Endothelial cell of umbilical vein (primary cell): ENCODE measurements around the gene MYLK2. TPM values are rescaled to one million over a fixed set of nuclear protein-coding genes. Genes with fewer than 3 reads are reported as not detected.

Experiments
- BruUV-seq: library from RNA; stranded (reverse); fragments of 400-500 nt; replicated peaks from 2 replicates; lab custom pipeline; 2021; lab: Mats Ljungman, UMichigan
- CTCF ChIA-PET: fragments of 300-600, 350-600 bp; sonication (Branson Sonifier 250); formaldehyde crosslinking; loops from one replicate; lab custom pipeline; 2021; ENCODE audit warnings: antibody characterized with exemption, inconsistent platforms; lab: Charles Lee
- POLR2A ChIA-PET: fragments of 300-600, 350-600 bp; sonication (Branson Sonifier 250); formaldehyde crosslinking; loops from one replicate; lab custom pipeline; 2021; ENCODE audit warnings: antibody characterized with exemption, inconsistent platforms; lab: Charles Lee
- DNase-seq: peaks from one replicate; pipeline ENCODE4 v3.0.0-alpha.2; 2011; ENCODE audit warnings: low read depth, low spot score
- FAIRE-seq: peaks from 2 replicates; lab custom pipeline; 2011; peaks lifted over from hg19 to GRCh38; lab: Jason Lieb, UNC
- H2AFZ ChIP-seq: 2 replicates; pipeline ENCODE4 v1.6.0; 2012; ENCODE audit warnings: low read depth, low read length, control low read depth, inconsistent platforms
- H3K27ac ChIP-seq: 2 replicates; pipeline ENCODE4 v1.5.1; 2011; ENCODE audit warnings: low read depth, mild to moderate bottlenecking, control low read depth, low read length, moderate library complexity; ENCODE audit not compliant: insufficient read depth
- H3K27me3 ChIP-seq, 2 experiments: 2 replicates each; pipeline versions ENCODE4 v1.6.0 to v1.6.1; 2011; ENCODE audit warnings: low read length in 2 of 2, mixed read lengths in 1 of 2; ENCODE audit not compliant: control insufficient read depth in 2 of 2, insufficient read depth in 2 of 2
- H3K36me3 ChIP-seq, 2 experiments: 2 replicates in 1 of 2; 3 replicates in 1 of 2; pipeline ENCODE4 v1.5.1; 2011; ENCODE audit warnings: low read length in 2 of 2, mild to moderate bottlenecking in 1 of 2, moderate library complexity in 1 of 2; ENCODE audit not compliant: control insufficient read depth in 2 of 2, insufficient read depth in 2 of 2; ENCODE audit errors: extremely low read depth in 1 of 2
- H3K4me1 ChIP-seq: 3 replicates; pipeline ENCODE4 v1.5.1; 2011; ENCODE audit warnings: mild to moderate bottlenecking, low read length; ENCODE audit not compliant: control insufficient read depth, insufficient read depth; ENCODE audit errors: extremely low read depth
- H3K4me2 ChIP-seq: 2 replicates; pipeline ENCODE4 v1.6.1; 2011; ENCODE audit warnings: low read length, control low read depth, mixed read lengths; ENCODE audit not compliant: insufficient read depth
- H3K4me3 ChIP-seq, 3 experiments: fragments of 200-600 bp in 1 of 3; sonication (generic), shearing (Covaris generic) in 1 of 3; replicated peaks in 1 of 3; 2 replicates each; pipeline ENCODE4 v1.5.1; 2011 to 2016; ENCODE audit warnings: control low read depth in 3 of 3, low read length in 3 of 3, mild to moderate bottlenecking in 2 of 3, inconsistent platforms in 1 of 3, low read depth in 1 of 3, moderate library complexity in 1 of 3; ENCODE audit not compliant: insufficient read depth in 1 of 3
- H3K79me2 ChIP-seq: 2 replicates; pipeline ENCODE4 v1.6.0; 2012; ENCODE audit warnings: low read length, inconsistent platforms; ENCODE audit not compliant: control insufficient read depth, insufficient read depth
- H3K9ac ChIP-seq: replicated peaks from 2 replicates; pipeline ENCODE3; 2011; ENCODE audit warnings: low read length, control low read depth; ENCODE audit not compliant: insufficient read depth; ENCODE audit errors: extremely low read depth
- H3K9me1 ChIP-seq: replicated peaks from 3 replicates; pipeline ENCODE4 v1.6.0; 2011; ENCODE audit warnings: mild to moderate bottlenecking, low read length; ENCODE audit not compliant: control insufficient read depth, insufficient read depth; ENCODE audit errors: extremely low read depth
- H3K9me3 ChIP-seq: replicated peaks from 2 replicates; pipeline ENCODE4 v1.5.1; 2012; ENCODE audit warnings: low read length, inconsistent platforms; ENCODE audit not compliant: control insufficient read depth, insufficient read depth
- H4K20me1 ChIP-seq: replicated peaks from 2 replicates; pipeline ENCODE3; 2011; ENCODE audit warnings: mild to moderate bottlenecking, low read length; ENCODE audit not compliant: control insufficient read depth, insufficient read depth; ENCODE audit errors: extremely low read depth
- EZH2 ChIP-seq: IDR thresholded peaks from 2 replicates; pipeline ENCODE4 v1.6.1; 2012; ENCODE audit warnings: borderline replicate concordance, low read depth, mild to moderate bottlenecking, moderate library complexity, low read length, inconsistent platforms; ENCODE audit not compliant: severe bottlenecking
- FOS ChIP-seq: IDR thresholded peaks from 2 replicates; pipeline ENCODE4 v1.6.1; 2011; ENCODE audit warnings: mild to moderate bottlenecking, low read length, moderate library complexity, borderline replicate concordance; ENCODE audit not compliant: insufficient read depth
- GATA2 ChIP-seq: IDR thresholded peaks from 2 replicates; pipeline ENCODE4 v1.7.0; 2011; ENCODE audit warnings: low read depth, mild to moderate bottlenecking, moderate library complexity, mixed read lengths, low read length; ENCODE audit not compliant: insufficient read length, insufficient read depth
- JUN ChIP-seq: IDR thresholded peaks from 2 replicates; pipeline ENCODE4 v1.6.1; 2011; ENCODE audit warnings: borderline replicate concordance, low read depth; ENCODE audit not compliant: insufficient read length, insufficient read depth
- MAX ChIP-seq: IDR thresholded peaks from 2 replicates; pipeline ENCODE4 v1.6.1; 2011; ENCODE audit not compliant: insufficient read depth, insufficient read length
- MYC ChIP-seq: IDR thresholded peaks from one replicate; pipeline ENCODE4 v1.6.1; 2011; ENCODE audit warnings: mild to moderate bottlenecking, low read depth, low read length
- POLR2A ChIP-seq: IDR thresholded peaks from 2 replicates; pipeline ENCODE4 v1.6.1; 2012; ENCODE audit warnings: low read depth, mild to moderate bottlenecking, control low read depth, low read length
- POLR2AphosphoS5 ChIP-seq: IDR thresholded peaks from 2 replicates; pipeline ENCODE4 v1.6.1; 2012; ENCODE audit warnings: low read depth, mild to moderate bottlenecking, control low read depth, low read length, moderate library complexity; ENCODE audit not compliant: insufficient read depth
- dilution Hi-C: fragments of 300-500 bp; cut with MboI; formaldehyde crosslinking; loops from one replicate; pipeline ENCODE4 v1.15.0; 2019; ENCODE audit warnings: low sequenced_read_pairs; ENCODE audit not compliant: extremely low pct_ligation_motif_present
- intact Hi-C: fragments of 100-400 bp; cut with micrococcal nuclease; formaldehyde crosslinking; loops from one replicate; pipeline ENCODE4 v1.10.0; 2022
- polyA plus RNA-seq, 4 experiments: library from polyadenylated mRNA; depleted of rRNA in 3 of 4; stranded (reverse) in 3 of 4; unstranded in 1 of 4; fragments of >200 nt; gene quantifications; 2 replicates each; pipeline versions ENCODE4 v1.2.1 to v1.2.3, GENCODE V29; 2011 to 2012; ENCODE audit warnings: missing spikeins in 1 of 4
- total RNA-seq: library from RNA; stranded (reverse); gene quantifications from 2 replicates; pipeline ENCODE4 v1.2.3, GENCODE V29; 2021
- TF ChIP-seq, protein P1 (sequence below), 2 donors: IDR thresholded peaks; 1 replicate in 1 of 2; 2 replicates in 1 of 2; pipeline ENCODE4 v1.5.1; 2011; ENCODE audit warnings: low read length in 2 of 2, mild to moderate bottlenecking in 2 of 2, moderate library complexity in 2 of 2, control low read depth in 1 of 2, inconsistent platforms in 1 of 2, low read depth in 1 of 2; ENCODE audit not compliant: insufficient read depth in 1 of 2; ENCODE audit errors: extremely low read depth in 1 of 2

MYLK2 gene
- total and polyA plus RNA-seq, 2 donors (not counting 3 experiments of a cell fraction or from before 2014, with no cell fraction given), result 2.6 to 2.7 TPM

- Histone ChIP-seq H3K4me1 (no peaks in the 10 kb centered on the region), H2AFZ (no peak overlapping the region), H3K9me3 (no peaks in the 10 kb centered on the region), H3K9me1 (no peaks in the 10 kb centered on the region), H3K4me2 (no peak overlapping the region), H4K20me1 (no peaks in the 10 kb centered on the region), H3K4me3 (no peak overlapping the region), H3K9ac (no peak overlapping the region), H3K27me3 (peaks cover 25 to 34% of the 10 kb centered on the region in 2 experiments), H3K27ac (no peak overlapping the region), H3K36me3 (no peaks in the 10 kb centered on the region), H3K79me2 (no peaks in the 10 kb centered on the region)
- no peak for TF ChIP-seq JUN
- TF ChIP-seq POLR2AphosphoS5, result no peak
- TF ChIP-seq, protein P1, sequence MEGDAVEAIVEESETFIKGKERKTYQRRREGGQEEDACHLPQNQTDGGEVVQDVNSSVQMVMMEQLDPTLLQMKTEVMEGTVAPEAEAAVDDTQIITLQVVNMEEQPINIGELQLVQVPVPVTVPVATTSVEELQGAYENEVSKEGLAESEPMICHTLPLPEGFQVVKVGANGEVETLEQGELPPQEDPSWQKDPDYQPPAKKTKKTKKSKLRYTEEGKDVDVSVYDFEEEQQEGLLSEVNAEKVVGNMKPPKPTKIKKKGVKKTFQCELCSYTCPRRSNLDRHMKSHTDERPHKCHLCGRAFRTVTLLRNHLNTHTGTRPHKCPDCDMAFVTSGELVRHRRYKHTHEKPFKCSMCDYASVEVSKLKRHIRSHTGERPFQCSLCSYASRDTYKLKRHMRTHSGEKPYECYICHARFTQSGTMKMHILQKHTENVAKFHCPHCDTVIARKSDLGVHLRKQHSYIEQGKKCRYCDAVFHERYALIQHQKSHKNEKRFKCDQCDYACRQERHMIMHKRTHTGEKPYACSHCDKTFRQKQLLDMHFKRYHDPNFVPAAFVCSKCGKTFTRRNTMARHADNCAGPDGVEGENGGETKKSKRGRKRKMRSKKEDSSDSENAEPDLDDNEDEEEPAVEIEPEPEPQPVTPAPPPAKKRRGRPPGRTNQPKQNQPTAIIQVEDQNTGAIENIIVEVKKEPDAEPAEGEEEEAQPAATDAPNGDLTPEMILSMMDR (IDR thresholded peaks at IDR 0.05; ENCODE audit: extremely low read depth in 1 of 2, insufficient read depth in 1 of 2, low read depth in 1 of 2, low read length in 2 of 2), result no peak
- no peak for TF ChIP-seq FOS
- TF ChIP-seq GATA2, result no peak
- no peak for TF ChIP-seq POLR2A
- no peak for TF ChIP-seq MYC
- TF ChIP-seq EZH2, result no peak
- TF ChIP-seq MAX, result no peak
- ChIA-PET CTCF (interaction anchor here (0.6 to 18.2 kb wide), 12 partner anchors 9 to 232 kb away, joined by 3 to 619 read pairs (median 4); partner anchors contain the start of genes FOXS1, MYLK2 and PDRG1), POLR2A (no interaction called here)
- dilution Hi-C loops, result no loop called here
- DNase-seq (no peak), FAIRE-seq (no peak)
- intact Hi-C loops, result no loop called here
- BruUV-seq, result no TSS peak
These were observed 40.3 kb downstream of the MYLK2 start for GRCh38 chr20:31859266-31859997.
